ENCODE results near the gene RALGAPB.
"Not testable (repeated sequence)": the region's sequence is repeated elsewhere in the genome, so short reads cannot be mapped to it uniquely, and the experiment has no call there.

Gene RALGAPB

DNA sequence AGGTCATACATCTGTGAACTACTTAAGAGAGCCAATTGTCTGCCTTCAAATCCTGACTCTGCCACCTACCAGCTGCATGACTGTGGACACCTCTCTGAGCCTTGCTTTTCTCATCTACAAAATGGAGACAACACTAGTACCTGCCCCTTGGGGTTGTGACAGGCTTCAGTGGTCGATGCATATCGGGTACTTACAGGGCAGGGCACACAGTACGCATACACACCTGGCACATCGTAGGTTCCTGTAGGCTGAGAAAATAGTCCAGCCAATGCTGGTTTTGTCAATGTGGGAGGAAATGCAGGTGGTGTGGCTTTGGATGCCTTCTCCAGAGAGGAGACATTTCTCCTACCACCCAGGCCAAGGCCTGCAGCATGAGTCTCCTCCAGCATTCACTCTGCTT lies 110.7 kb downstream of the RALGAPB start:
- DNase-seq (ENCODE audit: low read depth in 1 of 2, low spot score in 1 of 2): no peak

DNA sequence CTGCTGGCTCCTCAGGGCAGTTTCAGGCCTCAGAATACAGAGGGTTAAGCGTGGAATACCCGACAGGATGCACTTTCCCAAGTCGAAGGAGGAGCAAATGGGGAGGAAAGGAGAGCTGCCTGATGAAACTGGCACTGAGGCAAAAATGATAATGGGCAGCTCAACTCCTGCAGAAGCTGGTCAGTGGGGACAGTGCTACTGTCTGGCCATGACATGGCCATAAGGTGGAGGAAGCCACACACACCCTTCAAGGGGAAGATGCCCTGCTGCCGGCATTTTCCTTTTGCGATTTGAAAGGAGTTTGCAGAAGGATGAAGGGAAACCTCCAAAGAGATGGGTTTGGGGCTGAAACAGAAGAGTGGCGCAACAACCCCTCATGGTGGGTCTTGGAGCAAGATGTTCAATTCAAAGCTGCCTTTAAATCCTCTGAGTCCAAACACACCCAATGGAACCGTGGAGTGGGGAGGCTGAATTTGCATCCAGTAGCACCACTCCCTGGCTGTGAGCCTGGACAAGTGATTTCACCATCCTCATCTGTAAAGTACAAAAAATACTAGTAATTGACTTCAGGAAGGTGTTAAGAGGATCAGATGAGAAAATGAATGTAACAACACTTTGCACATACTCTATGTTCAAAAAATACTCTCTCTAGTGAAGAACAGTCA lies 111.6 kb downstream of the RALGAPB start:
- DNase-seq (ENCODE audit: low read depth in 1 of 2, low spot score in 1 of 2): no peak

DNA sequence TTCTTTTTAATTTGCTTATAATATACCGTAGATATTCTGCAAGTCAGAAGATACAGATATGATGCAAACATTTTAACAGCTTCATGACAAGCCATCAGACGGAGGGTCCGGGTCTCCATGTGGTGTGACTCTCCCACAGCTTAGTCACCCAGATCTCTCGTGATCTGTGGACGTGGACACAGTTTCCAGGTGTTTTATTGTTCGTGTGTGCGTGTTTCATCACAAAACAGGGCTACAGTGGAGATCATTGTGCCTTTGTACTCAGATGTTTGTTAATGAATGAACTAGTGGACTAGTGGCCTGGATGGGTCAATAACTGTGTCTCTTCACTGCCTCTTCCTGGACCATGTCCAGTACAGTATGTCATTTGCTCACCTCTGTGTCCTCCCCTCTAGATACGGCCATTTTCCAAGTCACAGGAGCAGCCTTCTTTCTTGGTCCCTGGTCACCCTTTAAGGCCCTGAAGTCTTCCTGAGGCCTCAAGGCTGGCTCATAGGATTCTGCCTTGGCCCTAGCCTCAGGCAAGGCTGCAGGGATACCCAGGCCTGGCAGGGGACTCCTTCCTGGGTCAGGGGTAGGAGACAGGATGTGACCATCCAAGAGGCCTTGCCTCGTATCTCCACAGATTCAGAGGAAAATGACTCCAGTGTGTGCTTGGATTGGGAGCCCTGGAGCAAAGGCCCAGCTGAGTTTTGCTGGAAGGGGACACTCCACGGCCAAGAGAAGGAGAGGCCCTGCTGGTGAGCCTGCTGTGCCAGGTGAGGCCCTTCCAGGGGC lies 112.9 kb downstream of the RALGAPB start:
- no peak for DNase-seq (ENCODE audit: low read depth in 1 of 2, low spot score in 1 of 2)

DNA sequence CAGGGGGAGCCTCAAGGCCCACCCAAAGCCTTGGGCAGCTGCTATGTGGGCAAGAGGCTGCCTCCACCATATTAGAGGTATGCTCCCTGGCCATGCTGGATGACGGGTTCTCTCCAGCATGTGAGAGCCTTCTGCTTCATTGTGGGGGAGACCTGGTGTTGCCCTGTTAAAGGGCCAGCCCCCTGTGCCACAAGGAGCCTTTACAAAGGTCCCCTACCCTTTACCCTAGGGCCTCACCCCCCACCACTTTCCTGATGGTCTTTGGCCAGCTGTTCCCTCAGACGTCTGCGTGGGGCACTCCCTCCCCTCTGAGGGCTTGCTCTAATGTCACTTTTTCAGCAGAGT lies 113.5 kb downstream of the RALGAPB start:
- DNase-seq (ENCODE audit: low read depth in 1 of 2, low spot score in 1 of 2): no peak

DNA sequence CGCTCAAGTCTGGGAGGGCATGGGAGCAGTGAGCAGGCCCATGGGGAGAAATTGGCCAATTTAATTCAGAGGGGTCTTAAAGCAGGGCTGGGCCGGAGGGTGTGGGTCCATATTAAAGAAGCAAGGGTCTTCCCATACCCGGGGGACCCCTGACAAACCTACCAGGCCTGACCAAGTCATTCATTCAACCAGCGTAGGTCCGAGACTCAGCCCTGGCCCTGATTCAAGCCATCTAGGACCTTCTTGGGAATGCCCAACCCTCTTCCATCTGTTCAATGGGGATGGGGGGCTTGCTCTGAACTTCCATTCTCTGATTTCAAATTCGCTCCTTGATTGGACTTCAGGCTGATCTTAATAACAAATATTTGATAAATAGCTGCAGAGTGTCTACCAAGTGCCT lies 115.7 kb downstream of the RALGAPB start:
- DNase-seq (ENCODE audit: low read depth in 1 of 2, low spot score in 1 of 2): no peak

DNA sequence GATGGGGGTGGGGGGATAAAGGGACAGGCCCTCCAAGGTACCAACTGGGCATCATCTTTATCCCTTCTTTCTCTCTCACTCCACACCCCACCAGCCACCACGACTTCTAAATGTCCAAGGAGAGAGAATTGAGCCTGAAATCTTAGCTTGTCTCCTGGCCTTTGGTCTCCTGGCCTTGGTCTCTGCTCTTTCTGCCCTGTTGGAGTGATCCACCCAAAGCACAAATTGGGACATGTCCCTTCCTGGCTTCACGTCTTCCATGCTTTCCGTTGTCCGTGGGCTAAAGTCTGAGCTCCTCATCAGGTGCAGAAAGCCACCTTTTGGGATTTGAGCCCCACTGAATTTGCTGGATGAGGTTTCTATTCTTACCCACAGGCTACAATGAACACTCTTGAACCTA lies 116.7 kb downstream of the RALGAPB start:
- no peak for DNase-seq (ENCODE audit: low read depth in 1 of 2, low spot score in 1 of 2)

DNA sequence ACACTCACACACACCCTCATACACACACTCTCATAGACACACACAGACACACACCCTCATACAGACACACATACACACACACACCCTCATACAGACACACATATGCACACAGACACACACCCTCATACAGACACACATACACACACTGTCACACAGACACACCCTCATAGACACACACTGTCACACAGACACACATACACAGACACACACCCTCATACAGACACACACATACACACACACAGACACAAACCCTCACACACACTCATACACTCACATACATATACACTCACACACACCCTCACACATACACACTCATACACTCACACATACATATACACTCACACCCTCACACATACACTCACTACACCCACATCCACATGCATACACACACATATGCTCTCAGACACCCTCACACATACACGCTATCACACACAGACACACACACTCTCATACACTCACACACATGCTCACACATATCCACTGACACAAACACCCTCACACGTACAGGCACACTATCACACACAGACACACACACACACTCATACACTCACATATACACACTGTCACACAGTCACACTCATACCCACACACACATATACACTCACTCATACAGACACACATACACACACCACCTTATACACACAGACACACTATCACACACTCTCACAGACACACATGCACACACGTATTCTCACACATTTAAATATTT lies 117.5 kb downstream of the RALGAPB start:
- DNase-seq (ENCODE audit: low read depth in 1 of 2, low spot score in 1 of 2): no peak

DNA sequence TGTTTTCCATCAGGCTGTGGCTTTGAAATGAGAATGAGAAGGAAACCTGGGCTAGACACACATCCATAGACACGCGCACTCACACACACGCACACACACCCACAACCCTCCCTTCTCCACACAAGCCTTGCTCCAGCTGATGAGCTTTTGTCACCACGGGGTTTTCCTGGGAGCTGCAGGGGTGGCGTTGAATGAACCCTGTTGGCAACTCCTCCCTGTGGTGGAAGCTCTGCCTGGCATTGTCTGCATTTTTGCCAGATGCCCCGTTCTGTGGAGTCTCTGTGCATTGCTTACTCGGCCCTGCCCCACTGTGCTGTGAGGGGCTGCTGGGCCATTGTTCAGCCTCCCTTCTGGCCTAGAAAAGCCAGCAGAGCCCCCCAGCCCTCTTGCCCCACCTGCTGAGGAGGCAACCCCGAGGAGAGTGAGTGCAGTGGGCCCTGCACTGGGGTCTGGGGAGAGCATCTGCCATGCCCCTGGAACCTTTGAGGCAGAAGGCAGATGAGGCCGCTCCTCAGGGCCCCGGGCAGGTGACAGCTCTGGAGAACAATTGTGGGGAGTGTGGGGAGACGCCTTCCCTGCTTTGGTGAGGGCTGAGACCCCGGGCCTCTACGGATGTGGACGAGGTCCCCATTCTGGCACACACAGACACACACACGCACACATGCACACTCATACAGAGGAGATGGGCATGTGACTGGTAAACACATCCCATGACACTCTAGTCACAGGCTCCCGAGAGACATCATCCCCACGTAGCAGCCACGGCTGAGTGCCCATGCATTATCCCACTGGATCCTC lies 118.2 kb downstream of the RALGAPB start:
- no peak for DNase-seq (ENCODE audit: low read depth in 1 of 2, low spot score in 1 of 2)

DNA sequence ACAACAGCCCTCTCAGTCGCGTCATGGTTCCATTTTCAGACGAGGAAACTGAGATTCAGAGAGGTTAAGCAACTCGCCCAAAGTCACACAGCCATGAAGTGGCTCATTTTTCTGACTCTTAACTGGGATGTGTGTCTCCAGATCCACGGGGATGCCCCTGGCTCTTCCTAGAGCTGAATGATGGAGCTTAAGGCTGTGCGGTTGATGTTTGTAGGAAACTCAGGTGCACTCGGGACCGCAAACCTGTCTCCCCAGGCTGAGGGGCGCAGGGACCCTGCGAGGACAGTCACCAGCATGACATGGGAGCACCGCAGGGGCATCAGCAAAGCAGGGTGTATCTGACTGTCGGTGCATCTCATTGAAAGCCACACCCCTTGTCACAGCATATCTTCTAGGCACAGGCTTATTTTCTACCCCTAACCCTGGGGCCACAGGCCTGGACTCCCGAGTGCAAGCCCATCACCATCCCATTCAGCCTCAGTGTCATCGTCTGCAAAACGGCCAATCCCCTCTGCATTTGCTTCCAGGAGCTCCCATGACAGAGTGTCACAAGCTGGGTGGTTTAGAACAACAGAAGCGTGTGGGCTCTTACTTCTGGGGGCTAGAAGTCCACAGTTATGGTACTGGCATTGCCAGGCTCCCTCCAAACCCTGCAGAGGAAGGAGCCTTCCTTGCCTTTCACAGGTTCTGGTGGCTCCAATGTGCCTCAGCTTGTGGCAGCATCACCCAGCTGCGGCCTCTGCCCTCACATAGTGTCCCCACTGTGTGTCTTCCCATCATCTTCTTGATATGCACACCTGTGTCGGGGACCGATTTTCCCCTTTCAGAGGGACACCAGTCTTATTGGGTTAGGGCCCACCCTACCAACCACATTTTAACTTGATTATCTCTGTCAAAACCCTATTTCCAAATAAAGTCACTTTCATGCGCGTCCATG lies 119.1 kb downstream of the RALGAPB start:
- no peak for DNase-seq (ENCODE audit: low read depth in 1 of 2, low spot score in 1 of 2)

DNA sequence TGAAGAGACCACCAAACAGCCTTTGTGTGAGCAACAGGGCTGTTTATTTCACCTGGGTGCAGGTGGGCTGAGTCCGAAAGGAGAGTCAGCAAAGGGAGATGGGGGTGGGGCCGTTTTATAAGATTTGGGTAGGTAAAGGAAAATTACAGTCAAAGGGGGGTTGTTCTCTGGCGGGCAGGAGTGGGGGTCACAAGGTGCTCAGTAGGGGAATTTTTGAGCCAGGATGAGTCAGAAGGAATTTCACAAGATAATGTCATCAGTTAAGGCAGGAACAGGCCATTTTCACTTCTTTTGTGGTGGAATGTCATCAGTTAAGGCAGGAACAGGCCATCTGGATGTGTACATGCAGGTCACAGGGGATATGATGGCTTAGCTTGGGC lies 119.8 kb downstream of the RALGAPB start:
- DNase-seq (ENCODE audit: low read depth in 1 of 2, low spot score in 1 of 2): not testable (repeated sequence)

DNA sequence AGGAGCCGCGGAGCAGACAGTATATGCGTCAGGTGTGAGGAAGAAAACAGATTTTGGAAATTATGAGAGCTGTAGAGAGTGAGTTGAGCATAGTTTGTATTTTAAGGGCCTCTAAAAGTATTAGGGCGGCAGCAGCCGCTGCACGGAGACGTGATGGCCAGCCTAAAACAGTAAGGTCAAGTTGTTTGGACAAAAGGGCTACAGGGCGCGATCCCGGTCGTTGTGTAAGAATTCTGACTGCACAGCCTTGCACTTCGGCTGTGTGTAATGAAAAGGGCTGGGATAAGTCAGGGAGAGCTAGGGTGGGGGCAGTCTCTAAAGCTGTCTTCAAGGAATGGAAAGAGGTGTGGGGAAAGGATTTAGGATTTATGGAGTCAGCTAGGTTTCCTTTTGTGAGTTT lies 121.6 kb downstream of the RALGAPB start:
- not testable (repeated sequence) for DNase-seq (ENCODE audit: low read depth in 1 of 2, low spot score in 1 of 2)

DNA sequence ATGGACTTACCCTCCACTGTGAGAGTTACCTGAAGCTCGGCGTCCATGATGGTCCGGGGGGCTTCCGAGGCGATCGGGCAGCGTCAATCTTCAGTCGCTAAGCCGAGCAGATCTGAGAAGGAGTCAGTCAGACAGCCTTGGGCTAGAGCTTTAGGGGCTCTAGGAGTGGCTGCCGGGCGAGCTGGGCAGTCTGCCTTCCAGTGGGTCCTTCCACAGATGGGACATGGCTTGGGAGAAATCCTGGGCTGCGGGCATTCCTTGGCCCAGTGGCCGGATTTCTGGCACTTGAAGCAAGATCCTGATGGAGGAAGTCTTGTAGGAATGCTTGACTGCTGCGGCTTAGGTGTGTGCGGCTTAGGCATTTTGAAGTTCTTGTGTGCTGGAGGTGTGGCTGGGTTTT lies 123.2 kb downstream of the RALGAPB start:
- not testable (repeated sequence) for DNase-seq (ENCODE audit: low read depth in 1 of 2, low spot score in 1 of 2)

DNA sequence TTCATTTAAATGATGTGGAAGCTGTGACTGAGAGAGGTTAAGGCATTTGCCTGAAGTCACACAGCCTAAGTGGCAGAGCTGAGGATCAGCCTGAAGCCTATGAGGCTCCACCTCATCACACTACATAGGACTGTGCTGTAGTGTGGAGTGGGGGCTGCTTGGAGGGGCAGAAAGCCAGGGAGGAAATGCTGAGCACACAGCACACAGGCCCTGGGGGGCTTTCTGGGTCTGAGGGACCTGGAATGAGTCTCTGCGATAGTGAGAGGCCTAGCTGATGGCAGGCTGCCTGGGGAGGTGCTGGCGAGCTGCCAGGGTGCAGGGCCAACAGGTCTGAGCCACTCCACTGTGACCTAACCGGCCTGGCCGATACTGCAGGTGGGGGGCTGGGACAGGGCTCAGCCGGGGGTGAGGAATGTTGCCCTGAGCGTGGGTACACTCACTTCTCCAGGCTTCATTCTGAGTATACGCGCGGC lies 126.8 kb downstream of the RALGAPB start:
- DNase-seq (ENCODE audit: low read depth in 1 of 2, low spot score in 1 of 2): no peak

DNA sequence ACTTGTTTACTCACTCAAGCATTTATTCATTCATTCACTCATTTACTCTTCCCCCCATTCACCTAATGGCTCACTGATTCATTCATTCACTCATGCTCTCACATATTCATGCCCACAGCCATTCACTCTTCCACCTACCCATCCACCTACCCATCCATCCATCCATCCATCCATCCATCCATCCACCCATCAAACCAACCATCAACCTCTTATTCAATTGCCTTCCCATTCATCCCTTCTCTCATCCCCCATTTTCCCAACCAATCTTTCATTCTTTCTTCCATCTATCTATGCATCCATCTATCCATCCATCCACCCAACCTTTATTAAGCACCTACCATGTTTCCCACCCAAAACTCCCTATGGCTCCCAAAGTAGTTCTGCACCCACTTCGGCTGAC lies 127.4 kb downstream of the RALGAPB start:
- DNase-seq (ENCODE audit: low read depth in 1 of 2, low spot score in 1 of 2): no peak

DNA sequence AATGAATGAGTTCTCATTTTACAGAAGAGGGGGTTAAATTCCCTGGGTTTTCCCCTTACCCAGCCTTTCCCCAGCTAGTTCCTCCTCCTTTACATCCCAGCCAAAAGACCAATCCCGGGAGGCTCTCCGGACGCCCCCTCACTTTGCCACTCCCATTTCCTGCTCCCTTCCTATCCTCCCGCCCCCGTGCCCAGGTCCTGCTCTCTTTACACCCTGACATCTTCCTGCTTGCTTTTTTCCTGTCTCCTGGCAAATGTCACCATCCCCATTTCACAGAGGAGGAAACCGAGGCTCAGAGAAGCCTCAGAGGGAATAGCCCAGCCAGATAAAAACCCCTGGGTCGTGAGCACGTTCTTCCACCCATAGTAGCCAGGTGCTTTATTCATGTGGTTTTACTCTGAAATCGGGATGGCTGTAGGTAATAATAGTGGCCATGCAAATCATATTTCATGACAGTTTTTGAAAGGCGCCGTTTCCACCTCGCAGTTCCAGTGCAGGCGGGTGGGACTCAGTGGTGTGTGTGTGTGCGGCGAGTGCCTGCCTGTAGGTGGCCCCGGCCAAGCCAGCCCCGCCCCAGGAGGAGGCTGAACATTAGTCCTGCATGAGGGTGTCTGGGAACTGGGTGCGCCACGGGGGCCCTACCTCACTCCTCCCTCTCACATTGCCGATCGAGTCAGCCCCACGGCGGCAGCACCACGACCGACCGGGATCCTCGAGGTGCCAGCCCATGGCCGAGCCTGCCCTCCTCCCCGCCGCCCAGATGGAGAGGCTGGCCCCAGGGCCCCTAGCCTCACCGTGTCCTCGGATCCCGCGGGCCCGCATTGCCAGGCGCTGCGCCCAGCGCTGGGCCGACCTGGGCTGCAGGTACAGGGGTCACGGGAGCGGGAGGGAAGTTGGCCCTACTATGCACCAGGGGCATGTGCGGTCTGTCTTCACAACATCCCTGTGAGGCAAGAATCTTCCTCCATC lies 128.9 kb downstream of the RALGAPB start, which contains the start of gene ARHGAP40:
Gene ARHGAP40 (plus strand): TSS at position 594 of the 969 bp plus-strand sequence.
- DNase-seq (ENCODE audit: low read depth in 1 of 2, low spot score in 1 of 2): no peak

DNA sequence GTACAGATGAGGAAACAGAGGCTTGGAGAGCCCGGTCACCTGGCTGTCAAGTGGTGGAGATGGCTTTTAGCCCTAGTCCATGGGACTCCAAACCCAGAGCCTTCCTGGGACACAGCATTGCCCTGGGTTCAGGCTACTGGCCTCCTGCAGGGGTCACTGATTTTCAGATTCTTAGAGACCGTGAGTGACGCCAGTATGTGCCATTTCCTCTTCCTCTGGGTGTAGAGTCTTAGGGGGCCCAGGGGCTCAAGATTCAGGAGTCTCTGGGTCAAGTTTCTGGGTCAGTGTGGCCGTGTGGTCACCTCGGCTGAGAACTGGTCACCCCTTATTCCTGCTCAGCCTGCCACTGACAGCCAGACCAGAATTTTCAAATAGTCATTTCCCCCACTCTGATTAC lies 129.5 kb downstream of the RALGAPB start:
- DNase-seq (ENCODE audit: low read depth in 1 of 2, low spot score in 1 of 2): no peak

DNA sequence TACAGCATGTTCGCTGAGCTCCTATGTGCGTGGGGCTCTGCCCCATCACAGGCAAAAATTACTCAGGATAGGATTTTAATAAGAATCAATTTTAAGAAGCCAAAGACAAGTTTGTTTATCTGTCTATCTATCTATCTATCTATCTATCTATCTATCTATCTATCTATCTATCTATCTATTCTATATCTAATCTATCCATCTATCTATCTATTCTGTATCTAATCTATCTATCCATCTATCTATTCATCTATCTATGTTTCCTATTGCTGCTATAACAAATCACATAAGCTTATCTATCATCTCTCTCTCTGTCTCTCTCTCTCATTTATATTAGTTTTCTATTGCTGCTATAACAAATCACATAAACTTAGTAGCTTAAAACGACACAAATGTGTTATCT lies 130.6 kb downstream of the RALGAPB start:
- DNase-seq (ENCODE audit: low read depth in 1 of 2, low spot score in 1 of 2): no peak

DNA sequence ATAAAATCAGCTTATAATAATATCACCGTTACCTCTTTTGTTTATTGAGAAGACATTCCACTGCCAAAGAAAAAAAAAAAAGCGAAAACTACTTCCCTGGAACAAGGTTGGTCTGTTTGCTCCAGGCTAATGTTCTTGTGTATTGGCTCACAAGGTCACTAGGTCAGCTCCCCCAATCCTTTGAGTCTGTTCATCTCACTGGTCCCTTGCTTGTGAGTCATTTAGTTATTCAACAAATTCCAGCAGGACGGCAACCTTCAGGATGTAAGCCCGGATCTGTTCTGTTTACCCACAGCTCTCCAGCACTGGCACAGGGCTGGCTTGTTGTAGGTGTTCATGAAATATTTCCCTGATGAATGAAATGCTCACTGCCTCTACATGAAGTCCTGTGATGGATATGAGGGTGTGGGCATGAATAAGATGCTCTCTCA lies 132.2 kb downstream of the RALGAPB start:
- DNase-seq (ENCODE audit: low read depth in 1 of 2, low spot score in 1 of 2): no peak

DNA sequence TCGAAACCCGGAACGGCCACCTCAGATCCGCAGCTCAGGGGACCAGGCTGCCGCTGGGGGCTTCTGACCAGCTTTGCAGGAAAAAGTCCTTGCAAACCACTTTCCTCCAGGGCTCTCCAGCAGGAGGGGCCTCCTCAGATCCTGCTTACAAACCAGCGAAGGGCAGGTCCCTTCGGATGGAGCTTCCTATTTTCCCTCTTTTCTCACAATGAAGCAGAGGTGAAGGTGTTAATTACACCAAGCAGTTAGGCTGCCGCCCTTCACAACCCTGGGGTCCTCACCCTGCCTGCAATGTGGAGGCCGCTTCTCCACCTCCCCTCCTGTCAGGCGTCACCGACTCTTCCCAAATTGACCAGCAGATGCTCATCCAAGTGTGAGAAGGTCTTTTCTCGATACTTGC lies 134.7 kb downstream of the RALGAPB start:
- DNase-seq (ENCODE audit: low read depth in 1 of 2, low spot score in 1 of 2): no peak
